ENCODE measurements around the gene F10. TPM values are rescaled to one million over a fixed set of nuclear protein-coding genes. Genes with fewer than 3 reads are reported as not detected.

F10 gene
- polyA plus RNA-seq, 1 donor: 17.2 TPM

- DNase-seq: no peak
Observed at GRCh38 chr13:113139577-113139976, 17.0 kb downstream of the F10 start.

GRCh38 chr13:113140677-113141600 lies 18.3 kb downstream of the F10 start:
- DNase-seq: no peak

GRCh38 chr13:113141601-113141970 lies 19.0 kb downstream of the F10 start:
- no peak for DNase-seq

- DNase-seq: no peak
Observed at GRCh38 chr13:113142876-113143275, 20.3 kb downstream of the F10 start.

GRCh38 chr13:113143466-113144254 lies 21.1 kb downstream of the F10 start:
- DNase-seq: no peak

- no peak for DNase-seq
Observed at GRCh38 chr13:113144255-113144629, 21.6 kb downstream of the F10 start.

GRCh38 chr13:113145496-113145895 lies 22.9 kb downstream of the F10 start:
- DNase-seq: no peak

GRCh38 chr13:113145911-113146598 lies 23.5 kb downstream of the F10 start:
- no peak for DNase-seq

GRCh38 chr13:113146750-113147149 lies 24.2 kb downstream of the F10 start:
- DNase-seq: no peak

- DNase-seq: no peak
Observed at GRCh38 chr13:113147206-113147605, 24.6 kb downstream of the F10 start.

GRCh38 chr13:113148407-113148806 lies 25.8 kb downstream of the F10 start:
- DNase-seq: no peak

GRCh38 chr13:113148940-113149503 lies 26.4 kb downstream of the F10 start:
- DNase-seq: no peak

GRCh38 chr13:113149711-113150549 lies 27.3 kb downstream of the F10 start:
- DNase-seq: no peak

GRCh38 chr13:113150550-113151365 lies 28.2 kb downstream of the F10 start:
- no peak for DNase-seq

- DNase-seq: peak; percentile 42
Observed at GRCh38 chr13:113151745-113152690, 29.4 kb downstream of the F10 start.

GRCh38 chr13:113152691-113152983 lies 30.0 kb downstream of the F10 start:
- no peak for DNase-seq

- DNase-seq: no peak
Observed at GRCh38 chr13:113152984-113153809, 30.6 kb downstream of the F10 start.

- DNase-seq: peak; percentile 70
Observed at GRCh38 chr13:113153810-113154748, 31.5 kb downstream of the F10 start.
